Right atrium auricular region (tissue), 2 donors: ENCODE results near the gene RTN4R. TPM values are rescaled to one million over a fixed set of nuclear protein-coding genes. Genes with fewer than 3 reads are reported as not detected.

Source experiments
- DNase-seq: peaks from one replicate; pipeline ENCODE4 v3.0.0-alpha.2; 2019; ENCODE audit warnings: low spot score
- H3K27ac ChIP-seq, 2 donors: fragments of 200-600 bp; sonication (generic); 1 replicate in 1 of 2; 2 replicates in 1 of 2; pipeline ENCODE4 v1.5.1; 2016 to 2019
- H3K27me3 ChIP-seq, 2 donors: fragments of 200-600 bp; sonication (generic); one replicate each; pipeline versions ENCODE4 v1.5.1 to v1.6.0; 2017 to 2019
- H3K36me3 ChIP-seq: fragments of 200-600 bp; sonication (generic); one replicate; pipeline ENCODE4 v1.5.1; 2016
- H3K4me1 ChIP-seq, 2 donors: fragments of 200-600 bp; sonication (generic); one replicate each; pipeline versions ENCODE4 v1.5.1 to v1.6.0; 2017 to 2019
- H3K4me3 ChIP-seq, 2 donors: fragments of 200-600 bp; sonication (generic); 1 replicate in 1 of 2; 2 replicates in 1 of 2; pipeline ENCODE4 v1.5.1; 2017 to 2019; ENCODE audit warnings: mild to moderate bottlenecking in 1 of 2, moderate library complexity in 1 of 2
- H3K9me3 ChIP-seq, 2 donors: fragments of 200-600 bp; sonication (generic); one replicate each; pipeline ENCODE4 v1.5.1; 2019
- total RNA-seq, 2 donors: library from RNA; depleted of rRNA; stranded (reverse); fragments of >200 nt; gene quantifications; one replicate each; pipeline ENCODE4 v1.1.0, GENCODE V29; 2016
- TF ChIP-seq, protein P1 (sequence below), 2 donors: fragments of 200-600 bp; sonication (generic); IDR thresholded peaks; one replicate each; pipeline ENCODE4 v1.5.1; 2019; ENCODE audit warnings: antibody characterized with exemption in 2 of 2

The RTN4R gene
- total RNA-seq, 2 donors from 2014 or later, result 1.0 to 2.0 TPM

DNA sequence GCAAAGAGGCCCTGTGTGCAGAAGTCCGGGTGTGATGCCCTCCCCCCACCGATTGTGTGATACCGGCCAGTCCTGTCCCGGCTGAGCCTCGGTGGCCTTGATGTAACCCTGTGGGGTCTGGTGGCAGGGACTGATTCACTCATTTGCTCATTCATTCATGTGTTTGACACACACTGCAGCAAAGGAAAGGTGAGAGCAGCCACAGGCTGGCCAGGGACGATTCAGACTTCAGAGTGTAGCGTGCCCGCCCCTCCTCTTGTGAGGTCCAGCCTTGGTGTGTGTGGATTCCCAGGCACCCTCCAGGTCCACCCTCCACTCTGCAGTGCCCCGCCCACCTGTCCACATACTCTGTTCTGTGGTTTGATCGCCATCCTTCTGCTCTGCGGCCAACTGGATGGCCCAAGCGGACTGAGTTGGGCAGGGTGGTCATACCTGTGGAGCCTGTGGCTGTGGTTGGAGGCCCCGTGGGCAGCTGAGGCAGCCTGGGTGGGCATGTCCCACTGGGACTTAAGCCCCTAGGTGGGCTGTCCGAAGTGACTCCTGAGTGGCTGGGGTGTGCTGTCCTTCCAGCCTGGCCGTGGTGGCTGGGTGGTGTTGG is 59.3 kb downstream of the RTN4R start:
- Histone ChIP-seq H3K36me3 (no peaks in the 10 kb centered on the region), H3K4me1 (peaks cover 0 to 52% of the 10 kb centered on the region in 2 donors), H3K27ac (no peak overlapping the region), H3K9me3 (no peaks in the 10 kb centered on the region), H3K4me3 (no peak overlapping the region), H3K27me3 (no peaks in the 10 kb centered on the region)
- no peak for DNase-seq
- TF ChIP-seq, protein P1, sequence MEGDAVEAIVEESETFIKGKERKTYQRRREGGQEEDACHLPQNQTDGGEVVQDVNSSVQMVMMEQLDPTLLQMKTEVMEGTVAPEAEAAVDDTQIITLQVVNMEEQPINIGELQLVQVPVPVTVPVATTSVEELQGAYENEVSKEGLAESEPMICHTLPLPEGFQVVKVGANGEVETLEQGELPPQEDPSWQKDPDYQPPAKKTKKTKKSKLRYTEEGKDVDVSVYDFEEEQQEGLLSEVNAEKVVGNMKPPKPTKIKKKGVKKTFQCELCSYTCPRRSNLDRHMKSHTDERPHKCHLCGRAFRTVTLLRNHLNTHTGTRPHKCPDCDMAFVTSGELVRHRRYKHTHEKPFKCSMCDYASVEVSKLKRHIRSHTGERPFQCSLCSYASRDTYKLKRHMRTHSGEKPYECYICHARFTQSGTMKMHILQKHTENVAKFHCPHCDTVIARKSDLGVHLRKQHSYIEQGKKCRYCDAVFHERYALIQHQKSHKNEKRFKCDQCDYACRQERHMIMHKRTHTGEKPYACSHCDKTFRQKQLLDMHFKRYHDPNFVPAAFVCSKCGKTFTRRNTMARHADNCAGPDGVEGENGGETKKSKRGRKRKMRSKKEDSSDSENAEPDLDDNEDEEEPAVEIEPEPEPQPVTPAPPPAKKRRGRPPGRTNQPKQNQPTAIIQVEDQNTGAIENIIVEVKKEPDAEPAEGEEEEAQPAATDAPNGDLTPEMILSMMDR (IDR thresholded peaks at IDR 0.05), result no peak

DNA sequence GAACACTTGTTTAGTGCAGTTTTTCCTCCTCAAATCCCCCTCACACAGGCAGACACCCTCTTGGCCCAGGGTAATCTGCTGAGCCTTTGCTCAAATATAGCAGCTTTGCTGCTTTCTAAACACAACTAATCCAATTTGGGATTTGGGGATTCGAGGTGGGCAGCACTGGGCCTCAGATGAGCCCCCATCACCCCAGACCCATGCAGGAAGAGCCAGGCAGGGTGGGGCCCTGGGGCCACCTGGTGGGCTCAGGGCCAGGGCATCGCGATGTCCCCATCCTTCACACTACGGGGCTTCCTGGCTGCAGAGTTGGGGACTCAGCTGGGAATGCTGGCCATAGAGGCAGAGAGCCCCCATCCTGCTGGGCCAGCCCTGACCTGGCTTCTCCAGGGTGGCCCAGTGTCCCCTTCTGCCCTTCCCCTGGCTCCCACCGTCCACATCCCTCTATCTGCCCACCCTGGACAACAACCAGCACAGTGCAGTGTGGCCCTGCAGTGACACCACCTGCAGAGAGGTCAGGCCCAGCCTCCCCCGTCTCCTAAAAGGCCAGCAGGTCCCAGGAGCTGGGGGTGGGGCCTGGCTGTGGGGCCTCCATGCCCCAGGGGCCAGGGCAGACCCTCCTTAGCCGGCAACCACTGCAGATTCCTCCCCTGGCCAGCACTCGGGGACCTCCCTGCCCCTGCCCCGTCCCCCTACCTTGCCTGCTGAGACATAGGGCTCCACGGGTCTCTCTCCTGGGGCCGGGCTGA is 60.7 kb downstream of the RTN4R start:
- Histone ChIP-seq H3K4me1 (peaks cover 0 to 60% of the 10 kb centered on the region in 2 donors), H3K4me3 (peak overlapping the region; percentile 51 to 53), H3K27me3 (no peaks in the 10 kb centered on the region), H3K36me3 (no peaks in the 10 kb centered on the region), H3K27ac (peak overlapping the region in 1 of 2 donors; percentile 53), H3K9me3 (no peaks in the 10 kb centered on the region)
- DNase-seq, result no peak
- TF ChIP-seq, protein P1 (IDR thresholded peaks at IDR 0.05), result no peak

DNA sequence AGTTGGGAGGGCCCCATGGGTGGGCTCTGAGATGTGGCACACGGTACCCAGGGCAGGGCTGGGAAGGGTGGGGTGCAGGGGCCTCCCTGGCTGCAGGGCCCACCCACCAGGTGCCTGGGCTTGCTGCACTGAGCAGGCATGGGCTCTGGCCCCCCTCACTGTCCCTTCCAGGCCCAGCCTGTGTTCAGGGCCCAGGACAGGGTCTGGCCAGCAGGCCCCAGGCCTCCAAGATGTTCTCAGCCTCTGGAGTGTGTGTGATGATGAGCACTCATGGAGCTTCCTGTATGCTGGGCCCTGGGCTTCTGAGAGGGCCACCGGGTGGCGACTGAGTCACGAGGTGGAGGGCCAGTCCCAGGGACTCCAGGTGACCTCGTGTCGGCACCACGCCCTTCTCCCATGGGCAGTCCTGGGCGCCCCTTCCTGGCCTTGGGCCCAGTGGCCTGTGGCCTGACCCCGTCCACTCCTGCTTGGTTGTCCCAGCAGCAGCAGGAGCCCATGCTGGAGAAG is 61.4 kb downstream of the RTN4R start:
- no peaks in the 10 kb centered on the region for H3K36me3 ChIP-seq
- TF ChIP-seq, protein P1 (IDR thresholded peaks at IDR 0.05), result no peak
- H3K27me3 ChIP-seq, result no peaks in the 10 kb centered on the region
- no peak for DNase-seq
- peaks cover 0 to 55% of the 10 kb centered on the region in 2 donors for H3K4me1 ChIP-seq
- H3K27ac ChIP-seq, result peak overlapping the region; percentile 53 to 70
- H3K9me3 ChIP-seq, result no peaks in the 10 kb centered on the region
- H3K4me3 ChIP-seq, result peak overlapping the region; percentile 51 to 53

DNA sequence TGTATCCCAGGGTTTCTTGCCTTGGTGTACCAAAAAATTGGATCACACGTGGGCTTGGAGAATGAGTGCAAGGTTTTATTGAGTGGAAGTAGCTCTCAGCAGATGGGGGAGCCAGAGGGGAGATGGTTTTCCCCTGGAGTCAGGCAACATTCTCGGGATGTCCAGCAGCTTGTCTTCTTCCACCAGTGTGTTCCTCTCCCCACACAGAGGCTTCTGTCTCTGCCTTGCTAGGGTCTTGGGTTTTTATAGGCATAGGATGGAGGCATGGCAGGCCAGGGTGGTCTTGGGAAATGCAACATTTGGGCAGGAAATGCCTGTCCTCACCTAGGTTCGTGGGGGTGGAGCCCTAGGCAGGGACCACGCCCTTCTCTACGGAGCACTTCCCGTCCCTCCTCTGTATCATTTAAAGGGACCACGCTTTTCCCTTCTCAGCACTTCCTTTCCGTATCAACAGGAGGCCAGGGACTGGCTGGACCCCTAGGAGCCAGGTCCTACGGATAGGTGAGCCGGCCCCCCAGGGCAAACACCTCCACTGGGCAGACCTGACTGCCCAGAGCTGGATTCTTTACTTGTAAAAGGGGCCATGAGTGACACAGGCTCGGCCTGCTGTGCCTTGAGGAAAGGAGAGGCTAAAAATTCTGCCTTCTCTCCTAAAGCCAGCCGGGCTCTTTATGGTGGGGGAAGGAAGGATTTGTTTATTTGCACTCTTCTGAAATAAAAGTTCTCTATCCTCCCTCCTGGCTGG is 62.0 kb downstream of the RTN4R start:
- Histone ChIP-seq H3K4me3 (peak overlapping the region; percentile 51 to 53), H3K9me3 (no peaks in the 10 kb centered on the region), H3K36me3 (no peaks in the 10 kb centered on the region), H3K4me1 (peaks cover 0 to 49% of the 10 kb centered on the region in 2 donors), H3K27ac (peak overlapping the region; percentile 53 to 70), H3K27me3 (no peaks in the 10 kb centered on the region)
- DNase-seq, result peak; percentile 79
- TF ChIP-seq, protein P1 (IDR thresholded peaks at IDR 0.05), result no peak

DNA sequence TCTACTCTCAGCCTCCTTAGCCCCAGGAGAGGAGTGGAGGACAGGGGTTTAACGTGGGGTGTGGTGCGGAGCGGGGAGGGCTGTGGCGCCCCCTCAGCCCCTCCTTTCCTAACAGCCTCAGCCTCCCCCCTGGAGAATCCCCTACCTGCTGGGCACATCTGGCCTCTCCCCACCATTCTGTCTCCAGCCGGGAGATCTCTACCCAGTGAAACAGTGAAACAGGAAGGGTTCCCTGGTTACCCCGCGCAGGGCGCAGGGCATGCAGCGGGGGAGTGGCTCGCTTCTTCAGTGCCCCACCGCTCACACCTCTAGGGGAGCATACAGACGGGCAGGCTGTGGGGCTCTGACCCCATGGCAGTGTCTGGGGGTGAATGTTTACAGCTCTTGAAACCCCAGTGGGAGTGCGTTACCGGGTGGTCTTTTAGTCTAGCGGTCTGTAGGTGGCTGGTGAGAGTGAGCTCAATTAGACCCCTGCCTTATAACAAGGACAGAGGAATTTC is 62.6 kb downstream of the RTN4R start:
- no peak for DNase-seq
- Histone ChIP-seq H3K9me3 (no peaks in the 10 kb centered on the region), H3K27ac (peak overlapping the region; percentile 53 to 70), H3K4me3 (no peak overlapping the region), H3K4me1 (peaks cover 0 to 44% of the 10 kb centered on the region in 2 donors), H3K27me3 (no peaks in the 10 kb centered on the region), H3K36me3 (no peaks in the 10 kb centered on the region)
- TF ChIP-seq, protein P1 (IDR thresholded peaks at IDR 0.05), result no peak
